Dermis blood vessel endothelial cell (primary cell): ENCODE measurements around the gene PAK5. TPM values are rescaled to one million over a fixed set of nuclear protein-coding genes. Genes with fewer than 3 reads are reported as not detected.
A peak's percentile ranks its signal among the peaks of the same experiment; 100 is the strongest.

Experiments
- DNase-seq: peaks from one replicate; pipeline ENCODE4 v3.0.0; 2010
- total RNA-seq: library from RNA; depleted of rRNA; stranded (reverse); fragments of >200 nt; gene quantifications from 2 replicates; pipeline ENCODE4 v1.2.3, GENCODE V29; 2014

The PAK5 gene
- total RNA-seq, 1 donor from 2014 or later = not detected

- DNase-seq = no peak
Measured at GRCh38 chr20:9615766-9616454, 223.0 kb downstream of the PAK5 start.

GRCh38 chr20:9615118-9615517 lies 223.8 kb downstream of the PAK5 start:
- no peak for DNase-seq

- DNase-seq = no peak
Measured at GRCh38 chr20:9613871-9614270, 225.0 kb downstream of the PAK5 start.

GRCh38 chr20:9611921-9612320 lies 227.0 kb downstream of the PAK5 start:
- DNase-seq = no peak

GRCh38 chr20:9610665-9611064 lies 228.2 kb downstream of the PAK5 start:
- DNase-seq = no peak

GRCh38 chr20:9609887-9610502 lies 228.9 kb downstream of the PAK5 start:
- DNase-seq = peak; percentile 86

GRCh38 chr20:9608639-9609340 lies 230.1 kb downstream of the PAK5 start:
- DNase-seq = no peak

GRCh38 chr20:9602847-9603183 lies 236.1 kb downstream of the PAK5 start:
- no peak for DNase-seq

- DNase-seq = no peak
Measured at GRCh38 chr20:9600562-9600961, 238.3 kb downstream of the PAK5 start.

- no peak for DNase-seq
Measured at GRCh38 chr20:9597547-9597946, 241.3 kb downstream of the PAK5 start.

GRCh38 chr20:9595763-9596162 lies 243.1 kb downstream of the PAK5 start:
- DNase-seq = no peak

- peak; percentile 85 for DNase-seq
Measured at GRCh38 chr20:9594284-9594875, 244.5 kb downstream of the PAK5 start.

- no peak for DNase-seq
Measured at GRCh38 chr20:9592419-9592818, 246.5 kb downstream of the PAK5 start.

GRCh38 chr20:9591080-9591479 lies 247.8 kb downstream of the PAK5 start:
- no peak for DNase-seq

- peak; percentile 64 for DNase-seq
Measured at GRCh38 chr20:9590189-9590588, 248.7 kb downstream of the PAK5 start.

- no peak for DNase-seq
Measured at GRCh38 chr20:9588706-9589105, 250.2 kb downstream of the PAK5 start.

GRCh38 chr20:9583151-9583550 lies 255.7 kb downstream of the PAK5 start:
- no peak for DNase-seq

GRCh38 chr20:9582137-9582536 lies 256.7 kb downstream of the PAK5 start:
- DNase-seq = no peak

- DNase-seq = peak; percentile 74
Measured at GRCh38 chr20:9581509-9581908, 257.4 kb downstream of the PAK5 start.

GRCh38 chr20:9578594-9578993 lies 260.3 kb downstream of the PAK5 start:
- no peak for DNase-seq

GRCh38 chr20:9577397-9577796 lies 261.5 kb downstream of the PAK5 start:
- DNase-seq = no peak

- DNase-seq = no peak
Measured at GRCh38 chr20:9576695-9577094, 262.2 kb downstream of the PAK5 start.

GRCh38 chr20:9575836-9576235 lies 263.0 kb downstream of the PAK5 start:
- DNase-seq = no peak

- DNase-seq = no peak
Measured at GRCh38 chr20:9574776-9575175, 264.1 kb downstream of the PAK5 start.
